NCI-H446 (cell line): ENCODE results near the gene ASB5.

Experiments
- DNase-seq, 2 experiments: peaks; one replicate each; lab custom pipeline; 2025; lab: John Stamatoyannopoulos, UW

ASB5 gene

DNA sequence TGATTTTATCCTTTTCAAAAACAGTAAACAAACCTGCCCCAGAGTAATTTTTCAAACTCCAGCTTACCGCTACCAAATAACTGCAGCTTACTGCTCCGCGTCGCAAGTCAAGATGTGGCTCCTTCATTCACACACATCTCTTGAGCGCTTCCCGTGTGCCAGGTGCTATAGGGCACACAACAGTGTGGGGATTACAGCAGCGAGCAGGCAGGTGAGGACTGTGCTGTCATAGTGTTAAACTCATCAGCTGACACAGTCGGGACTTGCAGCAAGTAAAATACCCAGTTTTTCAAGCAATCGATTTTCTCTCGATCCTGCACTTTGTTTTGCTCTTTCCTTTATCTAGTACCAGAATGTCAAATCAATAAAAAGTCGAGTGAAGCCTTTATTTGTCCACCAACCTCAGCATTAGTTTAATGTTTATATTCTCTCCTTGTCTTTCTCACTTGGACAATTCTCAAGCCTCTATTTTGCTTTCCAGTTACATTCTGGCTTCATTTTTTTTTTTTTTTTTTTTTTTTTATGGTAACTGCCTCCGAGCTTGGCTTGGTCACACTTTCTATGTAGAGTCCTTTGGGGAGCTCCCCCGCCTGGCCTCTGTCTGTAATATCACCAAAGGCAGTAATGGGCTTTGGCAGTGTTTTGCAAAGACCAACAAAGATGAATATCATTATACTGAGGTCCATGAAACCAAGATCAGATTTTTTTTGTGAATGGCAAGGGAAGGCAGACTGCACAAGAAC, 8.3 kb upstream of the ASB5 start:
- DNase-seq: peak; percentile 17 to 67

DNA sequence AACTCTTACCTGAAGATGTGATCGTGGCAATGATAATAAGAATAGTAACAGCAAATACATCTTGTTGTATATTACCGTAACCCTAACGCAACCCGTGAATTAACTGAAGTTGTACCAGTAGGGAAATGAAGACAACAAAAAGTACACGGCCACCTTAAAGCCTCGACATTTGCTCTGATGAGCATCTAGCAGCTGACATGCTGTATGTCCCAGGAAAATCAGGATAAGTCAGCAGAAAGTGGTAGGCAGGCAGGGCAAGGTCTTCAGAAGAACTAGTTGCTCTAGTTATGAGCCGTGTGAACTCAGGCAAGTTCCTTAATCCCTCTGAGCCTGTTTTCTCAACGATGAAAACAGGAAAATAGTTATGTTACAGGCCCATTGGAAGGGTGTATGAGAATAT, 7.7 kb upstream of the ASB5 start:
- no peak for DNase-seq

DNA sequence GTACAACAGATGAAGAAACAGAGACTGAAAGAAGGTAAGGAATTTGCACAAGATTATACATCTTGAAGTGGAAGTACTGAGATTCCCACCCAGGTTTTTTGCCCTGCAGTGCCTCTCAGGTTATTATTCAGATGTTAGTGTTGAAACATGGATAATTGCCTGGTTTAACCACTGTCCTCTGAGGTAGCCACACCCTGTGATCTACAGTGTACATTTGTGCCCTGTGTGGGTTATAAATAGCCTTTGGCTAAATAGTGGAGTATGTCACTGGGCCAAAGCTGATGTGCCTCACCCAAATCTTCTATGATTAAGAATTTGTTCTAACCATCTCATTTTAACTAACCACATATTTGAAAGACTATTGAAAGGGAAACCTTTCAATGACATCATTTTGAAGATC, 5.4 kb upstream of the ASB5 start:
- no peak for DNase-seq

DNA sequence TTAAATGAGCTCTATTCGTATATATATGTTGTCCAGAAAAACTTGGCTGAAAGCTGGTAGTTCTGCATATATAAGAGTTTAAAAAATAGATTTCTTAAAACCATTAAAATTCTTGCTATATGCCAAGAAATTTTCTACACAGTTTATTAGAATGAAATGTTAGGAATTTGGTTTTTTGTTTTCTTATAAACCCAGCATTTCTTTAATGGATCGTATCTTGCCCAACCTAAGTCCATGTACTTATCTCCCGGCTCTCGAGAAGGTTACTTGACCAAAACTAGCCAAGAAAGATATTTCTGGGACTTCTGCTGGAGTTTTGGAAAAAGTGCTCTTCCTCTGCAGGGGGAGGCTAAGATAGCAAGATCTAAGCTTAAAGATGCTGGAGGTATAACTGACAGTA, 4.7 kb upstream of the ASB5 start:
- no peak for DNase-seq

DNA sequence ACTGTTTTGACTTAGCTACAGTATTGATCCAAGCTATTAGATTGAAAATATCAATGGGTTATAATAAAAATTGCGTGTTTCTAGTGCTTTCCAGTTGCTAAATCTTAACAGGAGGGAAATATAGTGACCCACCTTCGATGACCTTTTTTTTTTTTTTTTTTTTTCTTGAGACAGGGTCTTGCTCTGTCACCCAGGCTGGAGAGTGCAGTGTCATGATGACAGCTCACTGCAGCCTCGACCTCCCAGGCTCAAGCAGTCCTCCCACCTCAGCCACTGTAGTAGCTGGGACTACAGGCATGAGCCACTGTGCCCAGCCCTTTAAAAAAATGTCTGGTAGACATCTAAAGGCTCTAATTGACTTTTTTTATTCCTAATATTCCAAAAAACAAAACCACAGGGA, 3.8 kb upstream of the ASB5 start:
- DNase-seq: no peak

DNA sequence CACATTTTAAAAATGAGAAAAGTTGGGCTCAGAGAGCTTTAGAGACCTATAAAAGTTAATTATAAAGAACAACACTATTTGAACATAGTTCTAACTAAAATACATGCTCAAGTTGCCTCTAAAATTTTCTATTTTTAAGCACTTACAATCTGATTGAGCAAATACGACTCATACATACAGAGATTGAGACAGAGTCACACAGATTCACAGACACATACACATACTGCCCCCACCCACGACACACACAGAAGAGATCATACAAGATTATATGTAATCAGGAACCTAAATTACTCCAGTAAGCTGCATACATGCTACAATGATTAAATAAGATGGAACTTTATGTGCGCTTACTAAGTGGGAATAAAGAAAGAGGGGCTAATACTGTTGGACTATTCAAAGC, 2.7 kb upstream of the ASB5 start:
- no peak for DNase-seq

DNA sequence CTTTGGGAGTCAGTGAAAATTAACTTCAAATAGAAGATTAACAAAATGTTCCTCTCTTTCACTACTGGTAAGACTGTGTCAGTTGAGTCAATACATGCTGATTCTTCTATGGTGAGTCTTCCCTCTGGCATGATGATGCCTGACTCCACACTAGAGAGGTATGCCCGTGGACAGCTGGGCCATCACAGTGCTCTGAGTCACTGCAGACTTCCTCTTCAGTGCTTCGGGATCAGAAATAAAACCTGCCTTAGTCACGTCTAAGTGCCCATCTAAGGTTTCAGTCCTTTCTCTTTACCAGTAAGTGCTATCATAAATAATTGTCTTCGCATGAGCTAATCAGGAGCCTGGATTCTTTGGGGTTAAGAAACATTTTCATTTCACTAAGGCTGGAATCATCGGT, 1.6 kb upstream of the ASB5 start:
- peak in 1 of 2 experiments; percentile 14 for DNase-seq

DNA sequence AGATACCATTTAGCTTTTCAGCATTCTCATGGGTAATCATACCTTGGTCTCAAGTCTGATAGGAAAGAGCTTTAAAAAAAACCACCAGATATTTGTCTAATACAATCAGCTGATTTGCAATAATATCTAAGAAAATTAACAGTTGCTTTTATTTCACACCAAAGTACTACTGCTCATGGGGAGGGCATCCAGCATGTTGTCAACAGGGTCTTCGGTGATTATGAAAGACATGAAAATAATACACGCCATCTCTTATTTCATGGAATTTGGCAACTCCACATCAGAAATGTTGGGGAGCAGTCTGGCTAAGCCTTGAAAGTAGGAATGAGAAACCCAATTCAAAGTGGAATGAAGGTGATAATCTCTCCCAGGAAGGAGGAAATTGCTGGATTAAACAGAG, 3.0 kb downstream of the ASB5 start:
- no peak for DNase-seq

DNA sequence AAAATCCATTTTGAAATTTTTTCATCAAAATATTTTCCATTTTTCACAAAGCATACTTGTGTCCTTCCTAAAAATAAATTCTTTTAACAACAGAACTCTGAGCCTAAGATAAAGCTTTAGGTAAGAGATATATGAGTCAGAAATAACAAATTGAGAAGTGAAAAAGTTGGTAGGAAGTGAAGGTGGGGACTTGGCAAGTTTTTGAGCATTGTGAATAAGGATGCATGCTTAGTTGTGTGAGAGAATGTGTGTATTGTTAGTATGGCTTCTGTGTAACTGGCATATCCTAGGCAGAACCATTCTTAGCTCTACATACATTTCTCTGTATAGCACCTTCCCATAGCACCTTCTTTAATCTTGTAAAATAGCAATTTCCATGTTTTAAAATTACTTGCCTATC, 6.8 kb downstream of the ASB5 start:
- DNase-seq: no peak

DNA sequence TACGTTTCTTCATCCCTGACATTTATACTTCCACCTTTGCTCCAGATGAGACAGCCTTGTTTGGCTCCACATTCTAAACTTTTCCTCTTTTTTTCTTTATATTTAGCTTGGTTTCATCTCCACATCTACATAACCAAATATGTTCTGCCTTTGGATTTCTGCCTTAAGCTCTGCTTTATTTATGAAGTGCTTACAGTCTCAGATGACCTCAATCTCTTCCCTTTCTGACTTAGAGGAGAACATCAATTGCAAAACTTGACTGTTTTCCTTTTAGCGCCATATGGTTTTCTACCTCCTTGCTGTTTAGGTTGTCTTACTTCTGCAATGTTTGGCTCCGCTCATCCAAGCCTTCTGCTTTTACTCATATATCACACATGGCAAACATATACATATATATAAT, 7.5 kb downstream of the ASB5 start:
- DNase-seq: no peak

DNA sequence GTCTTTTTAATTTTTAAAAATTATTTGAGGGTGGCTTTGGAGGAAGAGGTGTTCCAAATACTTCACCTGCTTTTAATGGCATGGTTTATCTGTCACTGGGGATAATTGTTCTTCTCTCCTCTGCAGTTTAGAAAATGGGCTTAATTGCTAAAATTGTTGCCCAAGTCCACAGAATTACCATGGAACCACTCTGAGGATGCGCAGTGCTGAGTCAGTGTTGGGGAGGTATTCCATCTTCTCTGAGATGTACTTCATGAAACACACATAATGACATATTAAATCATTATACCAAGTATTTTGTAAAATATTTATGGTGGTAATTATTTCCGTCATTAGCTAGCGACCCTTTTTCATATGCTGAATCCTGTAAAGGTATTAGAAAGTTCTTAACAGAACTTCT, 8.0 kb downstream of the ASB5 start:
- DNase-seq: no peak

DNA sequence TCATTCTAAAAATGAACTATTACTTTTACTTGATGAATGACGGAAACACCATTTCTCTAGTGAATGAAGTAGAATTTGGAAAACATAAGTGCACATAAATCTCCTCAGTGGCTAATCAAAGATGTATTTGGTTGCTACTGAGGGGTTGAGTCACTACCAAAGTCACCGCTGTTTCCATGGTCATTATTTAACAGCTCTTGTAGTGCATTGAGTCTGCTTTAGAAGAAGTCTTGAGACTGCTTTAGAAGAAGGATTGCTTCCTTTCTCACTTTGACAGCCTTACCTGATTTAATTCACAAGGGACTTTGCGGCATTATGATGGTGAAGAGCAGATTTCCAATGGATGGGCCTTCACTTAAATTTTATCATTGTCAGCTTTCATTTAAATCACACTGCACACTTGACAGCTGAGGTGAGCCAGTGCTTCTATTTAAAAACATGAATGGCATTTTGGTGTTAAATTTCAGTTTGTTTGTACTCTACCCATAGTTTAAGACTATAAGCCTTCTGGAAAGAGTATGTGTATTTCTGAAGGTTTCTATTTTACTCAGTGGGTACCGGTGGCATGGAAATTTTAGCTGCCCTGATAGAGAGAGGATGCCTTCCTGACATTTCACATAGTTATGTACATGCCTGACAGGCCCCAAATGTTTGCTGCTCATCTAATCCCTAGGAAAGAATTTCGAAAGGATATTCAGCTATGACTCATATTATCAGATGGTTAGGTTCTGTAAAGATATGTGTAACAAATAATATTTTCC, 9.5 kb downstream of the ASB5 start:
- no peak for DNase-seq

DNA sequence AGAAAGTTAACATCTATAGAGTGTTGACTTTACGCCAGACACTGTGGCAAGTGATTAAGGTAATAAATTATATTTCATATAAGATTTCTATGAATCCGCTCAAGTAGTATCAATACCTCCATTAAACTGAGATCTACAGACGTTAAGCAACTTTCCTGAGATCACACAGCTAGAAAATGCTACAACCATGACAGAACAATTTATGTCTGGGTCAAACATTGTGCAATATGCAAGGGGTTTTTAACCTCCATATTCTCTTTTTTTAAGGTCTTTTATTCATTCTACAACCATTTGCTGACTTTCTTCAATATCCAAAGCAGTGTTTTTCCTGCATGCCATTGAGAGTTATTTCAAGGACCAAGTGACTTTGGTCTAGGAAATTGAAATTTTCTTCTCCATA, 10.9 kb downstream of the ASB5 start:
- no peak for DNase-seq

DNA sequence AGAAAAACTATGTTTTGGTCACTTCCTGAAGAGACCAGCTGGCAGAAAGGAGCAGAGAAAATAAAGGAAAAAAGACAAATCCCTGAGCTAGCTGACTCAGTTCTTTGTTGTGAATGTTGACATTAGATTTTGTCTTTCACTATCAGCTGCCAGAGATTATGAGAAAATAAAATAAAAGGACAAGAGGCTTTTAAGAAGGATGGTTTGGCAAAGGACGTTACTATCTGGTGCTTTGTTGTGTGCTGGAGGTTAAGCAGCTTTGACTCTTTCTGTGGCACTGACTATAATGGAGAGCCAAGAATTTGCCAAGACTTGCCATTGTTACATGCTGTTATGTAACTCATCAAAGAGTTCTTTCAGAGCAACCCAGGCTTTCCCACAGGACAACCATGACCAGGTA, 12.1 kb downstream of the ASB5 start:
- no peak for DNase-seq

DNA sequence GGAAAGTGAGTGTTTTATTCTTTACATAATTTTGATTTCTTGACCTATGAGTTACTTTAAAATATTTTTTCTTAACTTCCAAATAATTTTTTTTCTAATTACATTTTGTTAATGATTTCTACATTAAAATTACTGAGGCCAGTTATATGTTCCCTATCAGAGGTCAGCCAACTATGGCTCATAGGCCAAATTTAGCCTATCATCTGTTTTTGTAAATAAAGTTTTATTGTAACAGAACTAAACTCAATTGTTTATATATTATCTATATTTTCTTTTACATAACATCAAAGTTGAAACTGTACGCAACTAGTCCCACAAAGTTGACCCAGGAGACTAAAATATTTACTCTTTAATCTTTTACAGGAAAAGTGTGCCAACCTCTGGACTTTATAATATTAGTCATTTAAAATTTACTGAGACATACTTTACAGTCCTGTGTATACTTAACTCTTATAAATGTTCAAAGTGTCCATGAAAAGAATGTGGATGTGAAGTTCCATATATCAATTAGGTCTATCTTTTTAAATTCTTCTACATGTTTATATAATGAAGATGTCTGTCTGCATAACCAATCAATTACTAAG, 26.2 kb downstream of the ASB5 start:
- no peak for DNase-seq

DNA sequence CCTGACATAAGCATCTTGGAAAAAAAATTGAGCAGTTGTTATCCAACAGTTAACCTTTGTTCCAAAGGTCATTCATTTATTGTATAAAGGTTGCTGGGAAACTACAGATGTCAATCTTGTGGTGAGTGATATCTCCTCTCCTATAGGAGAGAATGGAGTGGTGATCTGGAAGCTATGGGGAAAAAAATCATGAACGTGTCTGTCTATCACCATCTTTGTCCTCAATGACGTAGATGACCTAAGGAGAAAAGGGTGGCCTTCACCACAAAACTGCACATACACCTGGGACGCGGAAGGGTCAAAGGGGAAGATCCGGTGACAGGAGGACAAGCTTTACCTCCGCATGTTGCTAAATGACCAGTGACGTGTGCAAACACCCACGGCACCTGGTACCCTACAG, 27.3 kb downstream of the ASB5 start:
- DNase-seq: no peak

DNA sequence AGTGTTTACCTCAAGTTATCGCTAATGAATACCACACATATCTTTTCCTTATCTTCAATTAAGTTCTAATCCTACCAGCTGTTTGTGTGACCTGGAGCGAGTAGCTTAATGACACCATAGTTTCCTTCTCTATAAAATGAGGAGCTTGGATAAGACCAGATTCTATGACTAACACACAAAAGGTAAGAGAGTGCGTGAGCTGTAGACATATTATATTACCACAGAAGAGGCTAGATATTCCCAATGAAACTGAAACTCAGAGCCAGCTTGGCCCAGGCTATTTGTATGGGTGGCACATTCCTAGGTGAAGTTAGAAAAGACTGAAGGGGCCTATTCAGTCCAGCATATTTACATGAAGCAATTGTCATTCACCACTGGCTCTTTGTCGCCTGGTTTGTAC, 30.2 kb downstream of the ASB5 start:
- DNase-seq: no peak

DNA sequence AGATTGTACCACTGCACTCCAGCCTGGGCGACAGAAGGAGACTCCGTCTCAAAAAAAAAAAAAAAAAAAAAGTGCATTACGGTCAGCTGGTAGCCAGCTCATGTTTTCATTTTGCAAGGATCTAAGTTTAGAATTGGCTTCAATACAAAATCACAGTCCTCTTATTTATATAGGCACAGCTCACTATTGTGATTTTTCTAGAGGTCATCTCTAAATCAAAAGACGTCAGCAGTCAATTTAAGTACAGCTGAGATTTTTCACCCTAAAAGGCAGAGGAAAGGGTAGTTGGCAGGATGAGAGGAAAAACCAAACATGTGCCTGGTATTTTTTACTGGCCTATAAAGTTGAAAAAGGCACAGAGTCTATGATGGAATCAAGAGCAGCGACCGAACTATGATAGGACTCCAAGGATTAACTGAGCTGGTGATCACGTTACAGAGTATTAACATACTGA, 30.8 kb downstream of the ASB5 start:
- DNase-seq: no peak

DNA sequence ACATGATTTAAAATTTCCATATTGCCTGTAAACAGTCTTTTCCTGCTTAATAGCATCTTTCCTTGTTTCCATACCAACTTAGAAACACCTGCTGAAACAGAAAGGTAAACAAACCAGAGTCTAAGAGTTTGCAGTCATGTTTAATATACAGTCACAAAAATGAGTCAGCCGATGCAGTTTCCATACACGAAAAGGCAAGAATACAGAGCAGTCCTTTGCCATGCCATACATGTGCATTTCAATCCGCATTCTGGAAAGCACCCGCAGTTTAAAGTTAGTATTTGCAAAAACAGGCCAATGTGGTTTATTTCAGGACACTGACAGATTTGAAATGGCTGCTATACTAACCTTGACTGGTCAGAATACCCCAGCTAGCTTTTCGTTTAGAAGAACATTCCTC, 32.1 kb downstream of the ASB5 start:
- no peak for DNase-seq

DNA sequence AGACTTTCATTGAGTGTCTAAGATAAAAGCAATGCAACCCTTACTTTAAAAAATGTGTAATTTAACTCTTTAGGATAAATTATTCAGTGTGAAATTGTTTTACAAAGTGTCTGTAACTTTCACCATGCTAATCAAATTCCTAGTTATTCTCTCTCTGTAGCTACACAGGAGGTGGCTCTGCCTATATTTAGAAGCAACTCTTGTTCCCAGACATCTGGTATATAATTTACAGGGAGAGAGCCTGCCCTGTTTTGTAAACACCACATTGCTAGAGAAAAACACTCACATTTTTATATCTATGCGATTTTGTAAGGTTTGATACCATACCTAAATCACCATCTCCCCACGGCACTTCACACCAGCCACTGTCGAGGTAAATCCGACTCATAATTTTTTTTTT, 38.2 kb downstream of the ASB5 start:
- no peak for DNase-seq

DNA sequence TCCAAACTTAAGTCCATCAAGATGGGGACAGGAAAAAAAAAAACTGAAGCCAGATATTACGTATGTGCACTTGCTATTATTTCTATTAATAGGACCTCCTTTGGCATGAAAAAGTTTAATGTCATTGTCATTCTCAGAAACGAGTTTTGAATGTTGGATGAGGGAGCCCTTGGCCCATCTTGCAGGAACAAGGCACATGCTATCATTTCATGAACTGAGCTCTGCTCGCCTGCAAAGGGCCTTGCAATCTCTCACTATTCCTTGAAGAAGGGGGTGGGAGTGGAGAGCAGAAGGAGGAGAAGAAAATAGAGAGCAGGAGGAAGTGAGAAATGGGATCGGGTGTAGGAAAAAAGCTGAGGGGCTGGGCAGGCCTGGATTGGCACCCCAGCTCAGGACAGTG, 39.4 kb downstream of the ASB5 start:
- no peak for DNase-seq

DNA sequence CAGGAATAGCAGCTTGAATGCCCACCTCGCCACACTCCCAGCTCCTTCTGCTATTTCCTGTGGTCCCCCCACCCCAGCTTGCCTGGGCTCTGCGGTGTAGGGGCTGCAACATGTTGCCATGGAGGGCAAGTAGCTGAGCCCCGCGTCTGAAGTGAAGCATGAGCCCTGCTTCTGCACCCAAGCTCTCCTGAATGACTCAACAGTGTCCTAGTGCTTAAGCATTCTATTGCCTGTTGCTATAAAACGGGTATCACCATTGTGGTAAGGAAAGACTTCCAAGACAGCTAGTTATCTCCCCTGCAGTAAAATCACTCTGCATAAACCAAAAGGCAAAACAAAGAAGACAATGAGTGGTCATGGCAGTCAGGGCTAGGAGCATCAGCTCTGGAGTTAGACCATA, 42.3 kb downstream of the ASB5 start:
- DNase-seq: no peak

DNA sequence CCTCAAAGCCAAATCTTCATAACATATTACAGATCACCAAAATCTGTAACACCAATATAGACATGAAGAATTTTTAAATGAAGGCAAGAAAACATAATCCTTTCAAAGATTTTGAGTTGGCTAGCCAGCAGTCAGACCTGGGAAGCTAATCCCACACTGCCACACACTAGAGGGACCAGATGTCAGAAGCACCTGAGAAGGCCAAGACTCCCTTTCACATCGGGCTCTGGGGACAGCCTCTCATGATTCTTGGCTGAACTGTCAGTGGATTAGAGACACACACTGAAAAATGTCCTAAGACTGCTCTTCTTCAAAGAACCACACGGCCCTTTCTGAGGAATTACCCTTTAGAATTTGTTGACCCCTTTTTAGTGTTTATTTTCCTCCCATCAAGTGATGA, 45.5 kb downstream of the ASB5 start:
- no peak for DNase-seq
